ENCODE measurements around the gene FAM83C. TPM values are rescaled to one million over a fixed set of nuclear protein-coding genes. Genes with fewer than 3 reads are reported as not detected.

The FAM83C gene
- total RNA-seq, 2 experiments from 2014 or later: not detected

DNA sequence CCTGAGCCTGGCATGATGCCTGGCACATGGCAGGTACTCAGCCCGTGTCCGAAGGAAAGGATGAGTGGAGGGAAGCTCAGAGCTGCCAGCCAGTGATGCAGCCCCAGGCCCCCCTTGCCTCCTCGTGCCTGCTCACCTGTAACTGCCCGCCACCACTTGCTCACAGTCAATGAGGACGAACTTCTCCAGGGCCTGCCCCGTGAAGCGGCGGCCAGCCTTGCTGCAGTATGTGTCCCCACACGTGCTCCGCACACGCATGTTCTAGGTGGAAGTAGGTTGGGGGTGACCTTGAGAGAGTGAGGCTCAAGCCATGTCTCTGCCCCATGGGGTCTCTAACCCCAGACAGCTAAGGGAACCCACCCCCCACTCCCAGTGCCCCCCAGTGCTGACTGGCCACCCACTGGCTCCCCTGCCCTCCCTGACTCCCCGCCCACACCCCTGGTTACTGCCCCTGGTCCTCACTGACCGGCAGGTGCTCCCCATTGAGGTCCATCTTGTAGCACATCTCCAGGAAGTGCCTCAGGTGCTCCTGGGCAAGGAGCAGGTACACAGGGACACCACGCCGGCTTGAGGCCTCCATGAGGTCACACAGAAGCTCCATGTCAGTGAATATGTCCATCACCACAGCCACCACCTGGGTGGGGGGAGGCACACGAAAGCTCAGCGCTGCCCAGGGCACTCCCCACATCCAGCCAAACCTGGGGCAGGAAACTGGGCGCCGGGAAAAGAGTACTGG, 3.7 kb downstream of the FAM83C start:
- no TSS peak for BruUV-seq (replicated peaks)
- no peak for DNase-seq (ENCODE audit: low spot score)
- Histone ChIP-seq H3K79me2 (ENCODE audit: insufficient read depth, low read depth, low read length) (peaks cover 10% of the 10 kb centered on the region), H4K20me1 (ENCODE audit: insufficient read depth, low read length) (no peaks in the 10 kb centered on the region), H3K4me1 (ENCODE audit: insufficient read depth, low read length, poor library complexity, severe bottlenecking) (peaks cover 7% of the 10 kb centered on the region), H3K9me2 (ENCODE audit: insufficient read depth, low read length) (no peaks in the 10 kb centered on the region), H3K4me2 (ENCODE audit: low read length) (no peak overlapping the region), H3K9me3 (ENCODE audit: low read length) (no peaks in the 10 kb centered on the region), H3K36me3 (ENCODE audit: insufficient read depth, low read length) (no peaks in the 10 kb centered on the region), H3K27ac (ENCODE audit: low read depth, low read length, poor library complexity, severe bottlenecking) (no peak overlapping the region), H3K4me3 (ENCODE audit: low read depth, low read length, poor library complexity, severe bottlenecking) (no peak overlapping the region), H2AFZ (ENCODE audit: low read length) (no peak overlapping the region)
- intact Hi-C loops (cut with micrococcal nuclease; ENCODE audit: unreplicated experiment): no loop called here
- POLR2A ChIA-PET: no interaction called here
- TF ChIP-seq CTCF (conservative IDR thresholded peaks at IDR 0.05; ENCODE audit: low read length) (no peak), EZH2phosphoT487 (IDR thresholded peaks at IDR 0.05; ENCODE audit: borderline replicate concordance, low read depth, low read length) (no peak)
- CTCF ChIA-PET (ENCODE audit: unreplicated experiment): interaction anchor here (0.6 kb wide), 1 partner anchor 379 kb away, joined by 3 read pairs; no protein-coding TSS in a partner anchor

GRCh38 chr20:35287509-35288324, 4.5 kb downstream of the FAM83C start:
- H4K20me1 ChIP-seq (ENCODE audit: insufficient read depth, low read length): no peaks in the 10 kb centered on the region
- H3K9me2 ChIP-seq (ENCODE audit: insufficient read depth, low read length): no peaks in the 10 kb centered on the region
- POLR2A ChIA-PET: interaction anchor here (0.6 kb wide), 2 partner anchors 171 to 207 kb away, joined by 3 to 11 read pairs; no protein-coding TSS in a partner anchor
- peaks cover 18% of the 10 kb centered on the region for H3K79me2 ChIP-seq (ENCODE audit: insufficient read depth, low read depth, low read length)
- H3K4me2 ChIP-seq (ENCODE audit: low read length): no peak overlapping the region
- no peaks in the 10 kb centered on the region for H3K9me3 ChIP-seq (ENCODE audit: low read length)
- H3K4me3 ChIP-seq (ENCODE audit: low read depth, low read length, poor library complexity, severe bottlenecking): no peak overlapping the region
- intact Hi-C loops (cut with micrococcal nuclease; ENCODE audit: unreplicated experiment): no loop called here
- H3K36me3 ChIP-seq (ENCODE audit: insufficient read depth, low read length): peaks cover 6% of the 10 kb centered on the region; the same call in 1 of the 2 replicates
- peaks cover 13% of the 10 kb centered on the region for H3K4me1 ChIP-seq (ENCODE audit: insufficient read depth, low read length, poor library complexity, severe bottlenecking)
- DNase-seq (ENCODE audit: low spot score): no peak
- H3K27ac ChIP-seq (ENCODE audit: low read depth, low read length, poor library complexity, severe bottlenecking): no peak overlapping the region
- no TSS peak for BruUV-seq (replicated peaks)
- no peak overlapping the region for H2AFZ ChIP-seq (ENCODE audit: low read length)
- no peak for TF ChIP-seq CTCF (conservative IDR thresholded peaks at IDR 0.05; ENCODE audit: low read length)
- no peak for TF ChIP-seq EZH2phosphoT487 (IDR thresholded peaks at IDR 0.05; ENCODE audit: borderline replicate concordance, low read depth, low read length)
- CTCF ChIA-PET (ENCODE audit: unreplicated experiment): no interaction called here

Measured in OCI-LY7 (cell line).